ENCODE measurements around the gene TCF15. TPM values are rescaled to one million over a fixed set of nuclear protein-coding genes. Genes with fewer than 3 reads are reported as not detected.

Gene TCF15
- total and polyA plus RNA-seq, 2 of the 4 experiments (the other 2 are of a cell fraction), result not detected

DNA sequence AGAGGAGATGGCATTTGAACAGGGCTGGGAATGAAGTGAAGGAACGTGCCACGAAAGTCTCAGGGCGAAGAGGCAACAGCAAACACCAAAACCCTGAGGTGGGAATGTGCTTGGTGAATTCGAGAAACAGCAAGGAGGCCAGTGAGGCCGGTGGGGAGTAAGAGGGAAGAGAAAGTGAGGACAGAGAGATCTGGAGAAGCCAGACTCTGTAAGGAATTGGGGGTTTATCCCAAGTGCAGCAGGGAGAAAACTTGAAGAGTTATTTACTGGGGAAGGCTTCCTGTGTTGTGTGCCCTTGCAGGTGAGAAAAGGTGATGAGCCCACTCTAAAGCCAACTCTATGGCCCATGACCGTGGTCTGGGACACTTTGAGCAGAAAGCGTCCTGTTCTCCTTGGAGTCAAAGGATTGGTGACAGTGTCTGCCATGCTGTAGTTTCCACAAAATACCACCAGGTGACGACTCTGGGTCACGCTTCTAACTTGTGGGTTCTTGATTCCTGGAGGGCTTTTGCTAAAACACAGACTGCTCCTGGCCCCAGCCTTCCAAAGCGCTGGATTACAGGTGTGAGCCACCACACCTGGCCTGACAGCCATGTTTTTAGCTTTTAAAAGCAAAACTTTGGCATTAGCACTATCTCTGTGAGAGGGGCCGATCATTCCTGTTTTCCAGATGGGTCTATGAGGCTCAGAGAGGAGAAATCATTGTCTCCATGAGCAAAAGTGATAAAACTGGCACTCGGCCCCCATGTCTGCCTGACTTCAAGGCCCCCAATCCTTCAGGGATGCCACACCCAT is 48.5 kb downstream of the TCF15 start (continued):
- TF ChIP-seq CHD1 (IDR thresholded peaks at IDR 0.05; ENCODE audit: low read depth, low read length), result no peak
- TF ChIP-seq BHLHE40 (IDR thresholded peaks at IDR 0.05; ENCODE audit: low read depth, low read length), result no peak

DNA sequence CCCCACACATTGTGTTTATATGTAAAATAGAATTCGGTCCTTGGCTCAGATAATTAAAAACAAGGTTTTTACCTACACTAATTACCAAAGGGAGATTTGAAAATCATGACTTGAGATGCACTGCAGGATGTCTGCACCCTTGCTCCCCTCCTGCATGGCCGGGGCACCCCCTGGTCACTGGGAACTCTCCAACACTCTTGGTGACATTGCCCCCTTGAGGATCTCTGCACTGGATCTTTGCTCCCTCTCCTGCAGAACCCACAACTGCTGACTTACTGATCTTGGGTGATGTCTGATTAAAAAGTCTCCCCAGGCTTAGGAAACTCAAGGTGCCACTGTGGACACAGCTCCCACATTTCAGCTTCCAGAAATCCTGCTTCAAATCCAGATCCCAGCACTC is 49.4 kb downstream of the TCF15 start:
- Histone ChIP-seq H3K9ac (ENCODE audit: low read depth, low read length) (no peak overlapping the region), H2BK20ac (ENCODE audit: low read depth, low read length) (no peak overlapping the region), H3K4me2 (ENCODE audit: low read depth, low read length) (no peak overlapping the region), H3K27ac (ENCODE audit: insufficient read depth, low read length) (no peak overlapping the region), H4K20me1 (ENCODE audit: insufficient read depth, low read length) (no peaks in the 10 kb centered on the region), H2BK15ac (ENCODE audit: low read depth, low read length) (no peak overlapping the region), H3K9me1 (ENCODE audit: insufficient read depth, low read length) (no peaks in the 10 kb centered on the region), H2AK9ac (replicated peaks; ENCODE audit: low read depth, low read length, poor library complexity) (no peak overlapping the region), H4K8ac (ENCODE audit: low read depth in 2 of 2, low read length in 2 of 2) (no peak overlapping the region), H3K56ac (ENCODE audit: extremely low read depth, insufficient read depth, low read length) (no peak overlapping the region), H2BK120ac (ENCODE audit: low read depth, low read length) (no peak overlapping the region), H3K14ac (replicated peaks; ENCODE audit: low read depth, low read length) (no peak overlapping the region), H3K4me3 (ENCODE audit: insufficient read depth, low read depth, low read length) (no peak overlapping the region), H3K4ac (ENCODE audit: low read depth, low read length) (no peak overlapping the region), H2AK5ac (ENCODE audit: low read depth, low read length) (no peak overlapping the region), H2BK5ac (ENCODE audit: low read depth, low read length, poor library complexity, severe bottlenecking) (no peak overlapping the region), H4K91ac (ENCODE audit: insufficient read depth, low read depth, low read length) (no peak overlapping the region), H3K18ac (ENCODE audit: low read depth, low read length) (no peak overlapping the region), H3K9me3 (ENCODE audit: control insufficient read depth, insufficient read depth, low read length) (no peaks in the 10 kb centered on the region), H3K4me1 (ENCODE audit: control insufficient read depth, insufficient read depth, low read length) (no peaks in the 10 kb centered on the region), H2AFZ (replicated peaks; ENCODE audit: low read length, poor library complexity) (no peak overlapping the region), H3K27me3 (ENCODE audit: control insufficient read depth, insufficient read depth, low read length) (peaks cover 33% of the 10 kb centered on the region), H3K79me1 (ENCODE audit: low read depth in 1 of 2, low read length in 2 of 2) (no peaks in the 10 kb centered on the region), H3K36me3 (ENCODE audit: control insufficient read depth, insufficient read depth, low read length) (no peaks in the 10 kb centered on the region), H3K23ac (ENCODE audit: low read depth, low read length) (no peak overlapping the region), H4K5ac (ENCODE audit: low read depth, low read length) (no peak overlapping the region)
- in situ Hi-C loops (cut with MboI; ENCODE audit: low sequenced_read_pairs), result loop anchor here (5.0 to 10.0 kb wide), 3 partner anchors 87 to 177 kb away; partner anchors contain the start of gene SCRT2
- DNase-seq (no peak), ATAC-seq (ENCODE audit: low read depth) (no peak)
- ChIA-PET CTCF (interaction anchor here (0.9 to 3.1 kb wide), 4 partner anchors 9 to 179 kb away, joined by 3 to 30 read pairs (median 4); no protein-coding TSS in a partner anchor), POLR2A (ENCODE audit: unreplicated experiment) (no interaction called here)
- dilution Hi-C loops (cut with HindIII; ENCODE audit: low sequenced_read_pairs, unreplicated experiment), result no loop called here
- TF ChIP-seq CHD1 (IDR thresholded peaks at IDR 0.05; ENCODE audit: low read depth, low read length) (no peak), BHLHE40 (IDR thresholded peaks at IDR 0.05; ENCODE audit: low read depth, low read length) (no peak), POLR2A (IDR thresholded peaks at IDR 0.05; ENCODE audit: low read depth, low read length) (no peak), FOS (IDR thresholded peaks at IDR 0.05; ENCODE audit: low read depth, low read length) (no peak), CEBPB (IDR thresholded peaks at IDR 0.05; ENCODE audit: low read depth, low read length) (no peak), RFX5 (IDR thresholded peaks at IDR 0.05; ENCODE audit: low read depth, low read length) (no peak), RCOR1 (IDR thresholded peaks at IDR 0.05; ENCODE audit: insufficient replicate concordance, low read length) (no peak)
- TF ChIP-seq, protein P1, sequence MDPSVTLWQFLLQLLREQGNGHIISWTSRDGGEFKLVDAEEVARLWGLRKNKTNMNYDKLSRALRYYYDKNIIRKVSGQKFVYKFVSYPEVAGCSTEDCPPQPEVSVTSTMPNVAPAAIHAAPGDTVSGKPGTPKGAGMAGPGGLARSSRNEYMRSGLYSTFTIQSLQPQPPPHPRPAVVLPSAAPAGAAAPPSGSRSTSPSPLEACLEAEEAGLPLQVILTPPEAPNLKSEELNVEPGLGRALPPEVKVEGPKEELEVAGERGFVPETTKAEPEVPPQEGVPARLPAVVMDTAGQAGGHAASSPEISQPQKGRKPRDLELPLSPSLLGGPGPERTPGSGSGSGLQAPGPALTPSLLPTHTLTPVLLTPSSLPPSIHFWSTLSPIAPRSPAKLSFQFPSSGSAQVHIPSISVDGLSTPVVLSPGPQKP (IDR thresholded peaks at IDR 0.05; ENCODE audit: borderline replicate concordance, low read depth, low read length), result no peak
- TF ChIP-seq, protein P2, sequence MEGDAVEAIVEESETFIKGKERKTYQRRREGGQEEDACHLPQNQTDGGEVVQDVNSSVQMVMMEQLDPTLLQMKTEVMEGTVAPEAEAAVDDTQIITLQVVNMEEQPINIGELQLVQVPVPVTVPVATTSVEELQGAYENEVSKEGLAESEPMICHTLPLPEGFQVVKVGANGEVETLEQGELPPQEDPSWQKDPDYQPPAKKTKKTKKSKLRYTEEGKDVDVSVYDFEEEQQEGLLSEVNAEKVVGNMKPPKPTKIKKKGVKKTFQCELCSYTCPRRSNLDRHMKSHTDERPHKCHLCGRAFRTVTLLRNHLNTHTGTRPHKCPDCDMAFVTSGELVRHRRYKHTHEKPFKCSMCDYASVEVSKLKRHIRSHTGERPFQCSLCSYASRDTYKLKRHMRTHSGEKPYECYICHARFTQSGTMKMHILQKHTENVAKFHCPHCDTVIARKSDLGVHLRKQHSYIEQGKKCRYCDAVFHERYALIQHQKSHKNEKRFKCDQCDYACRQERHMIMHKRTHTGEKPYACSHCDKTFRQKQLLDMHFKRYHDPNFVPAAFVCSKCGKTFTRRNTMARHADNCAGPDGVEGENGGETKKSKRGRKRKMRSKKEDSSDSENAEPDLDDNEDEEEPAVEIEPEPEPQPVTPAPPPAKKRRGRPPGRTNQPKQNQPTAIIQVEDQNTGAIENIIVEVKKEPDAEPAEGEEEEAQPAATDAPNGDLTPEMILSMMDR (conservative IDR thresholded peaks at IDR 0.05; ENCODE audit: low read depth, low read length), result no peak
- TF ChIP-seq, protein P3, sequence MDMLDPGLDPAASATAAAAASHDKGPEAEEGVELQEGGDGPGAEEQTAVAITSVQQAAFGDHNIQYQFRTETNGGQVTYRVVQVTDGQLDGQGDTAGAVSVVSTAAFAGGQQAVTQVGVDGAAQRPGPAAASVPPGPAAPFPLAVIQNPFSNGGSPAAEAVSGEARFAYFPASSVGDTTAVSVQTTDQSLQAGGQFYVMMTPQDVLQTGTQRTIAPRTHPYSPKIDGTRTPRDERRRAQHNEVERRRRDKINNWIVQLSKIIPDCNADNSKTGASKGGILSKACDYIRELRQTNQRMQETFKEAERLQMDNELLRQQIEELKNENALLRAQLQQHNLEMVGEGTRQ (IDR thresholded peaks at IDR 0.05; ENCODE audit: low read depth, low read length), result no peak
- no TSS peak for BruUV-seq (replicated peaks)
- no CpG with 5 or more reads among the region's 2 CpGs for WGBS, 2 experiments (ENCODE audit: extremely low coverage in 2 of 2, insufficient read length in 1 of 2)
- intact Hi-C loops (cut with micrococcal nuclease), result loop anchor here (1.0 kb wide), 4 partner anchors 85 to 179 kb away; no protein-coding TSS in a partner anchor

Measured in IMR-90 (cell line).